Upper lobe of left lung (tissue), 6 donors: Measurements from ENCODE around the gene CD46. TPM values are rescaled to one million over a fixed set of nuclear protein-coding genes. Genes with fewer than 3 reads are reported as not detected.

ENCODE experiments used
- ATAC-seq, 2 donors: fragments of 200-7000 bp; cut with Tn5 transposase; one replicate each; pipeline ENCODE4 v1.9.1; 2022; ENCODE audit warnings: mild to moderate bottlenecking in 2 of 2, moderate library complexity in 2 of 2; ENCODE audit not compliant: low FRiP score in 2 of 2
- DNase-seq, 2 donors: peaks; one replicate each; pipeline ENCODE4 v3.0.0-alpha.2; 2019 to 2020
- H3K27ac ChIP-seq, 4 donors: fragments of 200-600 bp; sonication (generic); one replicate each; pipeline ENCODE4 v1.5.1; 2016 to 2019
- H3K27me3 ChIP-seq, 4 donors: fragments of 200-600 bp; sonication (generic); one replicate each; pipeline ENCODE4 v1.5.1; 2017 to 2019
- H3K36me3 ChIP-seq, 4 donors: fragments of 200-600 bp; sonication (generic); one replicate each; pipeline ENCODE4 v1.5.1; 2016 to 2019
- H3K4me1 ChIP-seq, 4 donors: fragments of 200-600 bp; sonication (generic); one replicate each; pipeline ENCODE4 v1.5.1; 2018 to 2019
- H3K4me3 ChIP-seq, 4 donors: fragments of 200-600 bp; sonication (generic); one replicate each; pipeline ENCODE4 v1.5.1; 2017 to 2019; ENCODE audit warnings: mild to moderate bottlenecking in 2 of 4, moderate library complexity in 1 of 4
- H3K9me3 ChIP-seq, 4 donors: fragments of 200-600 bp; sonication (generic); one replicate each; pipeline ENCODE4 v1.5.1; 2018 to 2019
- CTCF ChIP-seq, 6 experiments: fragments of 450-650 bp in 4 of 6; fragments of 200-600 bp in 2 of 6; sonication (generic) in 2 of 6; IDR thresholded peaks; one replicate each; pipeline ENCODE4 v1.5.1; 2016 to 2019; ENCODE audit warnings: antibody characterized with exemption in 6 of 6
- EP300 ChIP-seq, 4 donors: sonication (generic); formaldehyde crosslinking; IDR thresholded peaks; one replicate each; pipeline ENCODE4 v1.5.1; 2017; ENCODE audit warnings: antibody characterized with exemption in 4 of 4, control low read depth in 2 of 4
- POLR2A ChIP-seq, 4 donors: fragments of 450-650 bp; IDR thresholded peaks; one replicate each; pipeline ENCODE4 v1.5.1; 2016 to 2017; ENCODE audit warnings: antibody characterized with exemption in 4 of 4, mild to moderate bottlenecking in 2 of 4
- POLR2AphosphoS5 ChIP-seq, 2 donors: sonication (generic); formaldehyde crosslinking; IDR thresholded peaks; one replicate each; pipeline ENCODE4 v1.5.1; 2017; ENCODE audit warnings: antibody characterized with exemption in 2 of 2
- WGBS, 2 donors: methylation state at CpG; one replicate each; pipeline ENCODE4 v1.1.5; 2017 to 2018; 5-methylcytosine and 5-hydroxymethylcytosine counted together
- total RNA-seq, 6 donors: library from RNA; depleted of rRNA in 4 of 6; stranded (reverse); fragments of >200 nt in 4 of 6; gene quantifications; one replicate each; pipeline versions ENCODE4 v1.1.0 to v1.2.1, GENCODE V29; 2016 to 2021
- donor health status: DM: no; HTN: no; CAD: no; lungs with moderate emphysema.
- donor health status: DM: no; HTN: yes; CAD: no; lungs with severe emphysema.

The CD46 gene
- total RNA-seq, 6 donors from 2014 or later = 105 to 358 (median 248) TPM

GRCh38 chr1:207818971-207819451 lies 67.2 kb downstream of the CD46 start:
- Histone ChIP-seq H3K27ac (peak overlapping the region in 3 of 4 donors; percentile 23 to 98 (median 98)), H3K4me3 (peak overlapping the region in 2 of 4 donors; percentile 67 to 68), H3K36me3 (peaks cover 24 to 62% (median 48%) of the 10 kb centered on the region in 4 donors), H3K4me1 (peaks cover 73 to 90% (median 82%) of the 10 kb centered on the region in 4 donors), H3K9me3 (no peaks in the 10 kb centered on the region), H3K27me3 (no peaks in the 10 kb centered on the region)
- ATAC-seq (no peak), DNase-seq (no peak)
- TF ChIP-seq CTCF (IDR thresholded peaks at IDR 0.05) (no peak), POLR2AphosphoS5 (IDR thresholded peaks at IDR 0.05) (peak in 1 of 2 donors; percentile 5)
- 83% methylated on average over 15 to 18 of the region's 18 CpGs for WGBS, 2 donors

GRCh38 chr1:207820568-207821463 lies 69.0 kb downstream of the CD46 start:
- Histone ChIP-seq H3K9me3 (no peaks in the 10 kb centered on the region), H3K4me1 (peaks cover 73 to 91% (median 82%) of the 10 kb centered on the region in 4 donors), H3K27me3 (no peaks in the 10 kb centered on the region), H3K4me3 (peak overlapping the region in 3 of 4 donors; percentile 60 to 68 (median 67)), H3K36me3 (peaks cover 10 to 44% (median 30%) of the 10 kb centered on the region in 4 donors), H3K27ac (peak overlapping the region; percentile 97 to 98 (median 98))
- TF ChIP-seq POLR2A (IDR thresholded peaks at IDR 0.05) (peak in 1 of 4 donors; percentile 35), POLR2AphosphoS5 (IDR thresholded peaks at IDR 0.05) (no peak), EP300 (IDR thresholded peaks at IDR 0.05) (no peak), CTCF (IDR thresholded peaks at IDR 0.05) (no peak)
- WGBS, 2 donors = 73 to 89% methylated on average over 17 to 22 of the region's 22 CpGs
- DNase-seq = no peak
- no peak for ATAC-seq

GRCh38 chr1:207821464-207822045 lies 69.7 kb downstream of the CD46 start:
- WGBS, 2 donors = 85 to 92% methylated on average over 17 of the region's 17 CpGs
- peak in 1 of 2 donors; percentile 74 for DNase-seq
- Histone ChIP-seq H3K4me1 (peaks cover 73 to 91% (median 82%) of the 10 kb centered on the region in 4 donors), H3K9me3 (no peaks in the 10 kb centered on the region), H3K36me3 (peaks cover 5 to 37% (median 24%) of the 10 kb centered on the region in 4 donors), H3K27ac (peak overlapping the region; percentile 97 to 98 (median 98)), H3K4me3 (peak overlapping the region; percentile 34 to 68 (median 64)), H3K27me3 (no peaks in the 10 kb centered on the region)
- TF ChIP-seq POLR2AphosphoS5 (IDR thresholded peaks at IDR 0.05) (no peak), EP300 (IDR thresholded peaks at IDR 0.05) (no peak), CTCF (IDR thresholded peaks at IDR 0.05) (no peak), POLR2A (IDR thresholded peaks at IDR 0.05) (no peak)
- ATAC-seq = no peak

- Histone ChIP-seq H3K4me1 (peaks cover 73 to 91% (median 82%) of the 10 kb centered on the region in 4 donors), H3K4me3 (peak overlapping the region; percentile 34 to 68 (median 64)), H3K36me3 (peaks cover 0 to 31% (median 18%) of the 10 kb centered on the region in 4 donors), H3K9me3 (no peaks in the 10 kb centered on the region), H3K27me3 (no peaks in the 10 kb centered on the region), H3K27ac (peak overlapping the region; percentile 97 to 98 (median 98))
- DNase-seq = no peak
- ATAC-seq = no peak
- no peak for TF ChIP-seq EP300 (IDR thresholded peaks at IDR 0.05)
- no peak for TF ChIP-seq POLR2AphosphoS5 (IDR thresholded peaks at IDR 0.05)
- TF ChIP-seq POLR2A (IDR thresholded peaks at IDR 0.05) = peak in 1 of 4 donors; percentile 29
- TF ChIP-seq CTCF (IDR thresholded peaks at IDR 0.05) = peak in 1 of 6 experiments; percentile 6
- WGBS, 2 donors = 48 to 79% methylated on average over 6 to 8 of the region's 8 CpGs
These were observed 70.3 kb downstream of the CD46 start for GRCh38 chr1:207822124-207822601.
